Heart right ventricle (tissue), 16 donors: ENCODE measurements around the gene PPP2CA. TPM values are rescaled to one million over a fixed set of nuclear protein-coding genes. Genes with fewer than 3 reads are reported as not detected.
A peak's percentile ranks its signal among the peaks of the same experiment; 100 is the strongest.
"Not testable (repeated sequence)": the region's sequence is repeated elsewhere in the genome, so short reads cannot be mapped to it uniquely, and the experiment has no call there.

Experiments
- ATAC-seq, 8 donors: fragments of 200-7000 bp; cut with Tn5 transposase; one replicate each; pipeline ENCODE4 v1.9.1; 2020; ENCODE audit warnings: mild to moderate bottlenecking in 8 of 8, moderate library complexity in 8 of 8, moderate number of reproducible peaks in 1 of 8
- DNase-seq, 2 donors: peaks; one replicate each; pipeline ENCODE4 v3.0.0-alpha.2; 2020
- H3K27ac ChIP-seq, 10 donors: fragments of 200-600 bp; sonication (generic) in 2 of 10; one replicate each; pipeline versions ENCODE4 v1.5.0 to v1.8.0; 2020 to 2022; ENCODE audit warnings: mild to moderate bottlenecking in 3 of 10
- H3K27me3 ChIP-seq, 7 donors: fragments of 200-600 bp; one replicate each; pipeline ENCODE4 v1.8.0; 2021 to 2022; ENCODE audit warnings: mild to moderate bottlenecking in 2 of 7
- H3K36me3 ChIP-seq, 9 donors: fragments of 200-600 bp; sonication (generic) in 1 of 9; one replicate each; pipeline versions ENCODE4 v1.5.0 to v1.8.0; 2020 to 2022; ENCODE audit warnings: mild to moderate bottlenecking in 2 of 9
- H3K4me1 ChIP-seq, 9 donors: fragments of 200-600 bp; sonication (generic) in 1 of 9; one replicate each; pipeline versions ENCODE4 v1.5.0 to v1.8.0; 2020 to 2022; ENCODE audit warnings: mild to moderate bottlenecking in 4 of 9
- H3K4me3 ChIP-seq, 10 donors: fragments of 200-600 bp; sonication (generic) in 2 of 10; one replicate each; pipeline versions ENCODE4 v1.5.0 to v1.8.0; 2020 to 2022; ENCODE audit warnings: mild to moderate bottlenecking in 7 of 10, moderate library complexity in 2 of 10
- H3K9me3 ChIP-seq, 11 donors: fragments of 200-600 bp in 10 of 11; sonication (generic) in 2 of 11; one replicate each; pipeline versions ENCODE4 v1.5.0 to v1.8.0; 2013 to 2022; ENCODE audit warnings: mild to moderate bottlenecking in 2 of 11, control low read depth in 1 of 11, moderate library complexity in 1 of 11
- CTCF ChIP-seq, 9 donors: fragments of 200-600 bp; sonication (generic) in 2 of 9; IDR thresholded peaks; one replicate each; pipeline versions ENCODE4 v1.5.0 to v1.8.0; 2021 to 2022; ENCODE audit warnings: antibody characterized with exemption in 9 of 9, mild to moderate bottlenecking in 5 of 9, moderate library complexity in 1 of 9
- WGBS, 2 donors: extraction: QIAGEN DNeasy Blood & Tissue Kit; methylation state at CpG; one replicate each; pipeline ENCODE4 v1.1.7; 2013; ENCODE audit warnings: inconsistent platforms in 1 of 2; 5-methylcytosine and 5-hydroxymethylcytosine counted together
- intact Hi-C, 10 donors: fragments of 100-400 bp; cut with DNase I; formaldehyde crosslinking; loops; one replicate each; pipeline versions ENCODE4 v1.11.1 to v1.14.2; 2022
- polyA plus RNA-seq, 2 donors: library from polyadenylated mRNA; stranded (reverse); fragments of 200-250 nt; gene quantifications; one replicate each; pipeline ENCODE4 v1.2.3, GENCODE V29; 2013
- total RNA-seq, 10 donors: library from RNA; stranded (reverse); fragmentation: NEBNext Ultra II Directional in 3 of 10; extraction: Animal tissue kit (Norgen Biotek cat#: 25700) in 3 of 10; gene quantifications; one replicate each; pipeline versions ENCODE4 v1.2.1 to v1.2.4, GENCODE V29; 2021 to 2023
- donor health status: Arrhythmogenic right ventricular cardiomyopathy.
- donor health status: ischemic (EF 13 %, LVEDD 7.1; RV severe dilation, severe dysfunction).
- donor health status: healthy with polysubstance abuse.
- donor health status: DM: no; HTN: yes; CAD: no.
- donor health status: DM: no; HTN: no; CAD: no.
- donor health status: ischemic (EF 25% LVEDD 6.9; RV normal size, moderate dysfunction).
- donor health status: ischemic (EF 25% LVEDD 5.7; RV mildly dilated, moderate dysfunction).
- donor health status: healthy.
- donor health status: DM: yes; HTN: yes; CAD: no.
- donor health status: Ischemic cardiomyopathy.
- donor health status: ischemic (EF 35%, LVEDD 5.7; RV mildly dilated, moderate dysfunction).
- donor health status: nonischemic (EF 11% LVEDD 7.7; RV severe dilation, severe dysfunction).
- donor health status: DM: yes; HTN: yes; CAD: no.
- donor health status: PGD.
- donor health status: ischemic (EF 29% LVEDD 5.4; RV normal size, mild dysfunction).
- donor health status: nonischemic (EF 23%, LVEDD 6.1; RV moderate dilation, normal function).

PPP2CA gene
- total and polyA plus RNA-seq, 12 donors = 47.1 to 249 (median 168) TPM

GRCh38 chr5:134223406-134224248 is 2.2 kb downstream of the PPP2CA start:
- ATAC-seq (no peak), DNase-seq (no peak)
- H3K36me3 ChIP-seq = peaks cover 0 to 15% (median 0%) of the 10 kb centered on the region in 9 donors
- no peak for TF ChIP-seq CTCF (IDR thresholded peaks at IDR 0.05)
- 23 to 28% methylated on average over 9 of the region's 9 CpGs for WGBS, 2 donors
- H3K27me3 ChIP-seq = no peaks in the 10 kb centered on the region
- peak overlapping the region; percentile 7 to 99 (median 86) for H3K4me3 ChIP-seq
- H3K27ac ChIP-seq = peak overlapping the region in 6 of 10 donors; percentile 95 to 100 (median 99)
- intact Hi-C loops = loop anchor here in 1 of 10 donors (5.0 kb wide), 1 partner anchor 41 kb away; no protein-coding TSS in a partner anchor
- H3K9me3 ChIP-seq = no peaks in the 10 kb centered on the region
- peaks cover 11 to 81% (median 75%) of the 10 kb centered on the region in 9 donors for H3K4me1 ChIP-seq

- peaks cover 11 to 82% (median 80%) of the 10 kb centered on the region in 9 donors for H3K4me1 ChIP-seq
- not testable (repeated sequence) for DNase-seq, H3K9me3 ChIP-seq, H3K27me3 ChIP-seq, ATAC-seq
- peaks cover 0 to 15% (median 0%) of the 10 kb centered on the region in 9 donors for H3K36me3 ChIP-seq
- WGBS, 2 donors = 83 to 89% methylated on average over 5 of the region's 5 CpGs
- H3K4me3 ChIP-seq = peak overlapping the region in 3 of 10 donors; percentile 83 to 92 (median 87)
- intact Hi-C loops = loop anchor here in 1 of 10 donors (5.0 kb wide), 1 partner anchor 39 kb away; no protein-coding TSS in a partner anchor
- H3K27ac ChIP-seq = peak overlapping the region in 4 of 10 donors; percentile 2 to 99 (median 35)
Measured at GRCh38 chr5:134221690-134222089, 4.2 kb downstream of the PPP2CA start.

- intact Hi-C loops = no loop called here
- H3K36me3 ChIP-seq = peaks cover 0 to 14% (median 0%) of the 10 kb centered on the region in 9 donors
- no peaks in the 10 kb centered on the region for H3K27me3 ChIP-seq
- H3K4me3 ChIP-seq = no peak overlapping the region
- ATAC-seq (no peak), DNase-seq (no peak)
- peak overlapping the region in 1 of 10 donors; percentile 8 for H3K27ac ChIP-seq
- peaks cover 0 to 13% (median 0%) of the 10 kb centered on the region in 11 donors for H3K9me3 ChIP-seq
- TF ChIP-seq CTCF (IDR thresholded peaks at IDR 0.05) = no peak
- WGBS, 2 donors = 50 to 57% methylated on average over 2 of the region's 2 CpGs
- H3K4me1 ChIP-seq = peaks cover 11 to 87% (median 79%) of the 10 kb centered on the region in 9 donors
Measured at GRCh38 chr5:134215757-134216156, 10.1 kb downstream of the PPP2CA start.

- DNase-seq, intact Hi-C loops, H3K36me3 ChIP-seq, ATAC-seq, H3K4me3 ChIP-seq, H3K27me3 ChIP-seq: not testable (repeated sequence)
- Histone ChIP-seq H3K9me3 (peaks cover 0 to 13% (median 0%) of the 10 kb centered on the region in 11 donors), H3K4me1 (peaks cover 0 to 87% (median 78%) of the 10 kb centered on the region in 9 donors), H3K27ac (peak overlapping the region in 1 of 10 donors; percentile 69)
- WGBS, 2 donors = 96 to 97% methylated on average over 14 of the region's 14 CpGs
Measured at GRCh38 chr5:134211263-134212031, 14.4 kb downstream of the PPP2CA start.
